ENCODE measurements around the gene ZNF821.
A peak's percentile ranks its signal among the peaks of the same experiment; 100 is the strongest.
"Not testable (repeated sequence)": the region's sequence is repeated elsewhere in the genome, so short reads cannot be mapped to it uniquely, and the experiment has no call there.

ZNF821 gene

DNA sequence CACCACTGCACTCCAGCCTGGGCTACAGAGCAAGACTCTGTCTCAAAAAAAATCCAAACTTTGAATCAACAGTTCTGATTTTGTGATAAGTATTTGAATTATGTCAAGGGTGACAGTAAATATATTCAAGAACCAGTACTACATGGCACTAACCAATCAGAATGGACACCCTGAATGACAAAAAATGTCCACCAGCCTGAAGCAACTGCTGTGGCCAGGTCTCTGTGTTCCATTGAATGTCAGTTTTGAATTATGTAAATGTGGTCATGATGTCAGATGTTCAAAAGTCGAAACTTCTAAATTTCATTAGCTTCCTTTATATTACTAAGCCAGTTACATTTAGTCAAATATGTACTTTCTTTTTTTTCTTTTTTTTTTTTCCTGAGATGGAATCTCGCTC is 53.6 kb downstream of the ZNF821 start:
- Histone ChIP-seq H3K36me3 (ENCODE audit: control insufficient read depth, insufficient read depth, low read length) (no peaks in the 10 kb centered on the region), H3K9me3 (ENCODE audit: control insufficient read depth, low read length) (no peaks in the 10 kb centered on the region), H3K79me2 (no peaks in the 10 kb centered on the region), H3K27ac (no peak overlapping the region), H3K4me2 (ENCODE audit: low read length) (no peak overlapping the region), H2AFZ (no peak overlapping the region), H3K27me3 (ENCODE audit: control insufficient read depth, insufficient read depth, low read length) (no peaks in the 10 kb centered on the region), H3K4me3 (ENCODE audit: low read depth, low read length) (no peak overlapping the region), H3K4me1 (no peaks in the 10 kb centered on the region), H3K9ac (no peak overlapping the region)
- TF ChIP-seq, protein P1, sequence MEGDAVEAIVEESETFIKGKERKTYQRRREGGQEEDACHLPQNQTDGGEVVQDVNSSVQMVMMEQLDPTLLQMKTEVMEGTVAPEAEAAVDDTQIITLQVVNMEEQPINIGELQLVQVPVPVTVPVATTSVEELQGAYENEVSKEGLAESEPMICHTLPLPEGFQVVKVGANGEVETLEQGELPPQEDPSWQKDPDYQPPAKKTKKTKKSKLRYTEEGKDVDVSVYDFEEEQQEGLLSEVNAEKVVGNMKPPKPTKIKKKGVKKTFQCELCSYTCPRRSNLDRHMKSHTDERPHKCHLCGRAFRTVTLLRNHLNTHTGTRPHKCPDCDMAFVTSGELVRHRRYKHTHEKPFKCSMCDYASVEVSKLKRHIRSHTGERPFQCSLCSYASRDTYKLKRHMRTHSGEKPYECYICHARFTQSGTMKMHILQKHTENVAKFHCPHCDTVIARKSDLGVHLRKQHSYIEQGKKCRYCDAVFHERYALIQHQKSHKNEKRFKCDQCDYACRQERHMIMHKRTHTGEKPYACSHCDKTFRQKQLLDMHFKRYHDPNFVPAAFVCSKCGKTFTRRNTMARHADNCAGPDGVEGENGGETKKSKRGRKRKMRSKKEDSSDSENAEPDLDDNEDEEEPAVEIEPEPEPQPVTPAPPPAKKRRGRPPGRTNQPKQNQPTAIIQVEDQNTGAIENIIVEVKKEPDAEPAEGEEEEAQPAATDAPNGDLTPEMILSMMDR (IDR thresholded peaks at IDR 0.05) = no peak

GRCh38 chr16:71826533-71827017 is 57.4 kb downstream of the ZNF821 start:
- Histone ChIP-seq H3K79me2 (no peaks in the 10 kb centered on the region), H3K27ac (no peak overlapping the region), H3K4me3 (ENCODE audit: low read depth, low read length) (no peak overlapping the region), H3K4me2 (ENCODE audit: low read length) (no peak overlapping the region), H3K9me3 (ENCODE audit: control insufficient read depth, low read length) (no peaks in the 10 kb centered on the region), H3K4me1 (no peaks in the 10 kb centered on the region), H2AFZ (no peak overlapping the region), H3K27me3 (ENCODE audit: control insufficient read depth, insufficient read depth, low read length) (no peaks in the 10 kb centered on the region), H3K36me3 (ENCODE audit: control insufficient read depth, insufficient read depth, low read length) (no peaks in the 10 kb centered on the region), H3K9ac (no peak overlapping the region)
- TF ChIP-seq, protein P1 (IDR thresholded peaks at IDR 0.05) = no peak

GRCh38 chr16:71817155-71817500 is 66.9 kb downstream of the ZNF821 start:
- not testable (repeated sequence) for H3K27ac ChIP-seq; H3K4me1 ChIP-seq; H3K36me3 ChIP-seq (ENCODE audit: control insufficient read depth, insufficient read depth, low read length); H3K9me3 ChIP-seq (ENCODE audit: control insufficient read depth, low read length); H3K79me2 ChIP-seq; H3K9ac ChIP-seq; H3K4me3 ChIP-seq (ENCODE audit: low read depth, low read length); H3K27me3 ChIP-seq (ENCODE audit: control insufficient read depth, insufficient read depth, low read length); H3K4me2 ChIP-seq (ENCODE audit: low read length)
- H2AFZ ChIP-seq = peak overlapping the region; percentile 21

DNA sequence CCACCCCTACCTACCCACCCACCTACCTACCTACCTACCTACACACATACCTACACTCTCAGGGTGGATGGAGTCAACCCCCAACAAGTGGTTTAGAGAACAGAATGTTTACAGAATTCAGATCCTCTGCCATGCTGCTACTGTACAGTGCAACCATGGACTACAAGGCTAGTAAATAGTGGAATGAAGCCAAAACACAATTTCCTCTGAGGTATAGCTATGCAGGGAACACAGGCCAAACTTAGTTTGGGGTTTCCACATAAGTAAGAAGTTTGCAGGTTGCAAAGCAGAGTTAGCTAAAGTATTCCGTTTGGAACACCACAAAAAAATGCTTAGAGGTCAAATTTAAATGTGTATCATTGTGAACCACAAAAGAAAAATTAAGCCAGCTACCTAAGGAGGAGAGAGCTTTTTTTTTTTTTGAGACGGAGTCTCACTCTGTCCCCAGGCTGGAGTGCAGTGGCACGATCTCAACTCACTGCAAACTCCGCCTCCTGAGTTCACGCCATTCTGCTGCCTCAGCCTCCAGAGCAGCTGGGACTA is 72.7 kb downstream of the ZNF821 start:
- H3K4me2 ChIP-seq (ENCODE audit: low read length) = no peak overlapping the region
- H3K79me2 ChIP-seq = peaks cover 15% of the 10 kb centered on the region
- no peak overlapping the region for H3K9ac ChIP-seq
- H3K4me3 ChIP-seq (ENCODE audit: low read depth, low read length) = no peak overlapping the region
- peaks cover 8% of the 10 kb centered on the region for H3K4me1 ChIP-seq
- no peak overlapping the region for H3K27ac ChIP-seq
- TF ChIP-seq, protein P1 (IDR thresholded peaks at IDR 0.05) = no peak
- H3K27me3 ChIP-seq (ENCODE audit: control insufficient read depth, insufficient read depth, low read length) = no peaks in the 10 kb centered on the region
- H2AFZ ChIP-seq = no peak overlapping the region
- no peaks in the 10 kb centered on the region for H3K9me3 ChIP-seq (ENCODE audit: control insufficient read depth, low read length)
- H3K36me3 ChIP-seq (ENCODE audit: control insufficient read depth, insufficient read depth, low read length) = no peaks in the 10 kb centered on the region

- H3K27ac ChIP-seq = not testable (repeated sequence)
Measured at GRCh38 chr16:71810155-71810530, 73.8 kb downstream of the ZNF821 start.

More at GRCh38 chr16:71810155-71810530, 73.8 kb downstream of the ZNF821 start:
- H3K4me3 ChIP-seq (ENCODE audit: low read depth, low read length); H3K4me1 ChIP-seq; H3K36me3 ChIP-seq (ENCODE audit: control insufficient read depth, insufficient read depth, low read length); H3K9me3 ChIP-seq (ENCODE audit: control insufficient read depth, low read length); H3K27me3 ChIP-seq (ENCODE audit: control insufficient read depth, insufficient read depth, low read length); H3K9ac ChIP-seq: not testable (repeated sequence)
- H3K4me2 ChIP-seq (ENCODE audit: low read length) = peak overlapping the region; percentile 92
- peak overlapping the region; percentile 91 for H2AFZ ChIP-seq
- H3K79me2 ChIP-seq = peaks cover 17% of the 10 kb centered on the region

Measured in parathyroid adenoma (tissue), 2 donors.